ENCODE measurements around the gene TUBA4A. TPM values are rescaled to one million over a fixed set of nuclear protein-coding genes. Genes with fewer than 3 reads are reported as not detected.

Gene TUBA4A
- total and polyA plus RNA-seq, 2 of the 8 experiments (the other 6 are each of a cell fraction or from before 2014, with no cell fraction given), result 67.3 to 172 TPM

GRCh38 chr2:219279151-219279915 lies 25.6 kb upstream of the TUBA4A start, which contains the start of gene DNAJB2 (continued):
- no peak for TF ChIP-seq CHD7 (IDR thresholded peaks at IDR 0.05; ENCODE audit: insufficient replicate concordance, low read length)
- peak; percentile 8; the same call in 1 of the 2 replicates for TF ChIP-seq TEAD4 (IDR thresholded peaks at IDR 0.05; ENCODE audit: low read depth, low read length)
- no peak for TF ChIP-seq USF2 (IDR thresholded peaks at IDR 0.05; ENCODE audit: low read length)
- TF ChIP-seq ATF3 (IDR thresholded peaks at IDR 0.05; ENCODE audit: insufficient read depth, low read depth, low read length), result 0 out of 2 replicates have a peak, but pooled peaks have one; percentile 11
- peak in 1 of 2 experiments; percentile 61; a peak in 1 of 3 replicates for TF ChIP-seq EP300 (IDR thresholded peaks at IDR 0.05; ENCODE audit: borderline replicate concordance in 1 of 2, low read depth in 2 of 2, low read length in 2 of 2)
- peak; percentile 58 to 92; a peak in 1 of 4 replicates for TF ChIP-seq HDAC2 (IDR thresholded peaks at IDR 0.05; ENCODE audit: borderline replicate concordance in 1 of 2, low read depth in 2 of 2, low read length in 2 of 2)
- no peak for TF ChIP-seq BRCA1 (IDR thresholded peaks at IDR 0.05; ENCODE audit: low read depth, low read length)

Data from H1 (cell line).